Measurements from ENCODE around the gene FOXP1. TPM values are rescaled to one million over a fixed set of nuclear protein-coding genes. Genes with fewer than 3 reads are reported as not detected.
A peak's percentile ranks its signal among the peaks of the same experiment; 100 is the strongest.

FOXP1 gene
- total and polyA plus RNA-seq, 2 donors (not counting 1 experiment from before 2014, with no cell fraction given) = 91.1 to 508 TPM

GRCh38 chr3:71010726-71011455 lies 572.6 kb downstream of the FOXP1 start:
- no peak overlapping the region for H3K4me3 ChIP-seq (ENCODE audit: control extremely low read depth in 1 of 5, extremely low read depth in 1 of 5, insufficient read depth in 1 of 5, low read depth in 2 of 5, low read length in 4 of 5)
- H3K9me3 ChIP-seq (ENCODE audit: control extremely low read depth in 1 of 3, control insufficient read depth in 2 of 3, insufficient read depth in 1 of 3, low read length in 2 of 3) = no peaks in the 10 kb centered on the region
- H3K4me2 ChIP-seq (replicated peaks; ENCODE audit: low read depth, low read length, poor library complexity, severe bottlenecking) = peak overlapping the region; percentile 51
- H3K4me1 ChIP-seq (ENCODE audit: control insufficient read depth in 2 of 2, insufficient read depth in 2 of 2, low read length in 2 of 2) = peaks cover 50 to 57% of the 10 kb centered on the region in 2 donors
- H2AFZ ChIP-seq (ENCODE audit: insufficient read depth, low read depth, low read length, poor library complexity, severe bottlenecking) = no peak overlapping the region
- peak overlapping the region; percentile 77 to 98 for H3K27ac ChIP-seq (ENCODE audit: low read length in 2 of 2)
- Mint-ChIP-seq H3K4me1 (peaks cover 65% of the 10 kb centered on the region), H3K27ac (peak overlapping the region; percentile 95), H3K9me3 (ENCODE audit: insufficient read depth) (no peaks in the 10 kb centered on the region), H3K27me3 (no peaks in the 10 kb centered on the region), H3K4me3 (peak overlapping the region; percentile 65)
- peak overlapping the region; percentile 7 for H3K9ac ChIP-seq (ENCODE audit: low read length)
- TF ChIP-seq CTCF (IDR thresholded peaks at IDR 0.05) = no peak
- no peak for TF ChIP-seq EZH2 (IDR thresholded peaks at IDR 0.05; ENCODE audit: borderline replicate concordance, insufficient read depth, low read depth, low read length, poor library complexity, severe bottlenecking)
- 13% methylated on average over 1 of the region's 3 CpGs for WGBS (ENCODE audit: insufficient coverage)
- DNase-seq (peak; percentile 85), ATAC-seq (ENCODE audit: low read depth) (peak; percentile 64)
- POLR2A ChIA-PET = interaction anchor here (0.6 to 2.7 kb wide), 4 partner anchors 24 to 572 kb away, joined by 3 to 8 read pairs (median 4); no protein-coding TSS in a partner anchor
- peaks cover 9 to 31% of the 10 kb centered on the region in 2 experiments for H3K36me3 ChIP-seq (replicated peaks in 1 of 2; ENCODE audit: control extremely low read depth in 1 of 2, control insufficient read depth in 1 of 2, extremely low read depth in 1 of 2, insufficient read depth in 2 of 2, low read length in 1 of 2)
- CTCF ChIA-PET = interaction anchor here (0.5 to 3.2 kb wide), 8 partner anchors 28 to 576 kb away, joined by 3 to 24 read pairs (median 3); no protein-coding TSS in a partner anchor
- H4K20me1 ChIP-seq (ENCODE audit: control insufficient read depth, insufficient read depth, low read length, poor library complexity, severe bottlenecking) = peaks cover 19% of the 10 kb centered on the region
- intact Hi-C loops (cut with micrococcal nuclease) = loop anchor here (1.0 to 2.0 kb wide), 4 partner anchors 20 to 382 kb away; no protein-coding TSS in a partner anchor
- peaks cover 85% of the 10 kb centered on the region for H3K79me2 ChIP-seq (ENCODE audit: control insufficient read depth, insufficient read depth, low read length)
- H3K27me3 ChIP-seq (replicated peaks in 1 of 4; ENCODE audit: control extremely low read depth in 1 of 4, control insufficient read depth in 3 of 4, insufficient read depth in 4 of 4, low read length in 3 of 4) = no peaks in the 10 kb centered on the region

Measured in B cell (primary cell).